Thyroid gland (tissue), 4 donors: ENCODE measurements around the gene CAPG. TPM values are rescaled to one million over a fixed set of nuclear protein-coding genes. Genes with fewer than 3 reads are reported as not detected.

Experiments used
- DNase-seq, 2 donors: peaks; one replicate each; pipeline ENCODE4 v3.0.0-alpha.2; 2019
- H3K27ac ChIP-seq, 3 donors: fragments of 200-600 bp; sonication (generic); 1 replicate in 2 of 3; 2 replicates in 1 of 3; pipeline ENCODE4 v1.5.1; 2016 to 2019; ENCODE audit warnings: mild to moderate bottlenecking in 1 of 3, moderate library complexity in 1 of 3
- H3K27me3 ChIP-seq: fragments of 200-600 bp; sonication (generic); one replicate; pipeline ENCODE4 v1.5.1; 2019
- H3K36me3 ChIP-seq, 2 donors: fragments of 200-600 bp; sonication (generic); one replicate each; pipeline ENCODE4 v1.5.1; 2016 to 2019
- H3K4me1 ChIP-seq, 2 donors: fragments of 200-600 bp; sonication (generic); one replicate each; pipeline ENCODE4 v1.5.1; 2017 to 2019
- H3K4me3 ChIP-seq, 3 donors: fragments of 200-600 bp; sonication (generic); replicated peaks in 1 of 3; 1 replicate in 2 of 3; 2 replicates in 1 of 3; pipeline ENCODE4 v1.5.1; 2016; ENCODE audit warnings: mild to moderate bottlenecking in 1 of 3
- H3K9me3 ChIP-seq: fragments of 200-600 bp; sonication (generic); one replicate; pipeline ENCODE4 v1.5.1; 2017
- POLR2A ChIP-seq, 2 donors: fragments of 450-650 bp; IDR thresholded peaks; one replicate each; pipeline ENCODE4 v1.6.1; 2017; ENCODE audit warnings: antibody characterized with exemption in 2 of 2, mild to moderate bottlenecking in 2 of 2, moderate library complexity in 1 of 2
- WGBS, 2 donors: methylation state at CpG; one replicate each; pipeline ENCODE4 v1.1.5; 2017; 5-methylcytosine and 5-hydroxymethylcytosine counted together
- intact Hi-C: fragments of 100-400 bp; cut with DNase I; formaldehyde crosslinking; loops from one replicate; pipeline ENCODE4 v1.15.1; 2023
- total RNA-seq, 4 donors: library from RNA; depleted of rRNA; stranded (reverse); fragments of >200 nt; gene quantifications; one replicate each; pipeline ENCODE4 v1.2.3, GENCODE V29; 2016
- TF ChIP-seq, protein P1 (sequence below), 6 experiments: fragments of 200-600 bp in 3 of 6; fragments of 450-650 bp in 3 of 6; sonication (generic) in 3 of 6; IDR thresholded peaks; one replicate each; pipeline ENCODE4 v1.5.1; 2016 to 2019; ENCODE audit warnings: antibody characterized with exemption in 6 of 6, mild to moderate bottlenecking in 2 of 6, inconsistent platforms in 1 of 6, moderate library complexity in 1 of 6

The CAPG gene
- total RNA-seq, 4 donors from 2014 or later: 155 to 257 (median 225) TPM

DNA sequence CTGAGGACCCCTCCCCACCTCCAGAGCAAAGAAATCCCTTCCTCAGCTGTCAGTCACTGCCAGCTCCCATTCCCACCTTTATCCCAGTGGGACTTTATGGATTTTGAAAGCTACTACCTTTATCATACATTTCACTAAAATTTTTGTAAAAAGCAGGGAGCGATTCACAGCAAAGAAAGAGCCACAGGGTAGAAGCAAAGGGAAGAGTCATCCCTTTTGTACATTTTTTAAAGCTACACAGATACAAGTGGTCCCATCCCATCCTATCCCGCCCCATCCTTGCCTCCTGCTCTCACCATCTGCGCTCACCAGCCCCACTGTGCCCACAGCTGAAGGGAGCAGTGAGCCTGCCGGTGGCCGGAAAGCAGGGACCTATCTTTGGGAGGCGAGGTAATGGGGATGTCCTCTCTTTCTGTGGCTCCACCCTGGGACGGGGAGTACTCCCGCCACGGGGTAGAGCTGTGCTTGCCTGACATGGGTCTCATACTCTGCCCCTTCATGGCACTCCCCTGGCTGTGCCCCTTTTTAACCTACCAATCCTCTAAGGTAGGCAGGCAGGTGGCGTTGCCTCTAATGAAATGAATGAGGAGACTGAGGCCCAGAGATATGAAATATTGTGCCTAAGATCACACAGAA, 21.5 kb upstream of the CAPG start:
- TF ChIP-seq, protein P1, sequence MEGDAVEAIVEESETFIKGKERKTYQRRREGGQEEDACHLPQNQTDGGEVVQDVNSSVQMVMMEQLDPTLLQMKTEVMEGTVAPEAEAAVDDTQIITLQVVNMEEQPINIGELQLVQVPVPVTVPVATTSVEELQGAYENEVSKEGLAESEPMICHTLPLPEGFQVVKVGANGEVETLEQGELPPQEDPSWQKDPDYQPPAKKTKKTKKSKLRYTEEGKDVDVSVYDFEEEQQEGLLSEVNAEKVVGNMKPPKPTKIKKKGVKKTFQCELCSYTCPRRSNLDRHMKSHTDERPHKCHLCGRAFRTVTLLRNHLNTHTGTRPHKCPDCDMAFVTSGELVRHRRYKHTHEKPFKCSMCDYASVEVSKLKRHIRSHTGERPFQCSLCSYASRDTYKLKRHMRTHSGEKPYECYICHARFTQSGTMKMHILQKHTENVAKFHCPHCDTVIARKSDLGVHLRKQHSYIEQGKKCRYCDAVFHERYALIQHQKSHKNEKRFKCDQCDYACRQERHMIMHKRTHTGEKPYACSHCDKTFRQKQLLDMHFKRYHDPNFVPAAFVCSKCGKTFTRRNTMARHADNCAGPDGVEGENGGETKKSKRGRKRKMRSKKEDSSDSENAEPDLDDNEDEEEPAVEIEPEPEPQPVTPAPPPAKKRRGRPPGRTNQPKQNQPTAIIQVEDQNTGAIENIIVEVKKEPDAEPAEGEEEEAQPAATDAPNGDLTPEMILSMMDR (IDR thresholded peaks at IDR 0.05): no peak
- TF ChIP-seq POLR2A (IDR thresholded peaks at IDR 0.05): no peak
- Histone ChIP-seq H3K4me3 (no peak overlapping the region), H3K27me3 (no peaks in the 10 kb centered on the region), H3K27ac (peak overlapping the region; percentile 50 to 77 (median 73)), H3K36me3 (no peaks in the 10 kb centered on the region), H3K9me3 (no peaks in the 10 kb centered on the region), H3K4me1 (peaks cover 56 to 63% of the 10 kb centered on the region in 2 donors)
- peak; percentile 48 to 66 for DNase-seq
- intact Hi-C loops: loop anchor here (5.0 kb wide), 1 partner anchor 116 kb away; no protein-coding TSS in a partner anchor
- WGBS, 2 donors: 71 to 82% methylated on average over 10 of the region's 10 CpGs

DNA sequence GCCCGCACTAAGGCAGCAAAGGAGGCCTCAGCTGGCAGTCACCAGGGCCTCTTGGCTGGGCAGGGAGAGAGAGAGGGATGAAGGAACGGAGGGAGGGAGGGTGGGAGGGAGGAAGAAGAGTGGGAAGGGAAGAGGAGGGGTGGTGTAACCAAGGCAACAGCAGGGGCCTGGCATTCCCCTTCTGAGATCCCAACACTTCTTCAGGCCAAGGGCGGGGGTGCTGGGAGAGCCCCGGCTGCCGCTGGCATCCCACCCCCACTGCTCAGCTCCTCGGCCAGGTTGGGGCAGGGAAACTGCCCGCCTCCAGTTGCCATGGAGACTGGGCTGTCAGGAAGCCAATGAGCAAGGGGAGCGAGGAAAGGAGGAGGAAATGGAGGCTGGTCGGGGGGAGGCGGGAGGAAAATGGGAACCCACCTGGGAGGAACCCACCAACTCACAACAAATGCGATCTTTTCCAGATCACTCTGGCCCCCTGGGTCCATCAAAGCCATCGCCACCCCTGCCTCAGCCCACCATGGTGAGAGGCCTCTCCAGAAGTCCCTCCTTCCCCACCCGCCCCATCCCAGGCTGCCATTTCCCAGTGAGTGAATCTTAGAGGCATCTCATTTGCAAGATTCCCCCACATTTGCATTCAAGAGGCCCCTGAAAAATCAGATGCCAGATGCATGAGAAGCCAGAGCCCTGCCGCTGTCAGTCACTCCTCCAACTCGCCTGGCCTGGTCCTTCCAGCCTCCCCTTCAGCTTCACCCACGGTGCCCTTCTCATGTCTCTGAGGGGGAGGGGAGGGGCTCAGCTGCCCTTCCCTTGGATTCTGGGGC, 20.8 kb upstream of the CAPG start:
- H3K27me3 ChIP-seq: no peaks in the 10 kb centered on the region

DNA sequence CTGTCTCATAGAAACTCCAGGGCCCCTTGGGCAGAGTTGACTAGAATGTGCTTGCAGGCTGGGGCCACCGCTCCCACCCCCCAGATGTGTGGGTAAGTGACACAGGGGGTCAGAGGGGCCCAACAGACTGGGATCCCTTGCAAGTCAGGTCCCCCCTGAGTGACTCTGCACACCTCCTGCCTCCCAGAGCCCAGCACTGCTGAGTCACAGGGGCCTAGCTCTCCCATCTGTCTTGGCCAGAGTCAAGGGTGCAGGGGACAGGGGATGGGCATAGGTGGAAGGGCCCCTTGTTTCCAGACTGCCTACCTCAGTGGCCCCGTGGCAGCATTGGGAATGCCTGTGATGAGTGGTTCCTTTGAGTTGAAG, 19.7 kb upstream of the CAPG start:
- Histone ChIP-seq H3K27me3 (no peaks in the 10 kb centered on the region), H3K4me3 (no peak overlapping the region), H3K9me3 (no peaks in the 10 kb centered on the region), H3K4me1 (peaks cover 42 to 47% of the 10 kb centered on the region in 2 donors), H3K27ac (peak overlapping the region; percentile 50 to 81 (median 73)), H3K36me3 (no peaks in the 10 kb centered on the region)
- TF ChIP-seq, protein P1 (IDR thresholded peaks at IDR 0.05): no peak
- no peak for TF ChIP-seq POLR2A (IDR thresholded peaks at IDR 0.05)
- DNase-seq: no peak
- intact Hi-C loops: loop anchor here (5.0 kb wide), 1 partner anchor 117 kb away; no protein-coding TSS in a partner anchor
- WGBS, 2 donors: 88 to 100% methylated on average over 1 to 2 of the region's 2 CpGs

More for the DNA sequence above, 20.8 kb upstream of the CAPG start:
- intact Hi-C loops: loop anchor here (5.0 kb wide), 1 partner anchor 116 kb away; no protein-coding TSS in a partner anchor
- peak overlapping the region; percentile 50 to 81 (median 73) for H3K27ac ChIP-seq
- no peak for TF ChIP-seq POLR2A (IDR thresholded peaks at IDR 0.05)
- TF ChIP-seq, protein P1 (IDR thresholded peaks at IDR 0.05): no peak
- H3K36me3 ChIP-seq: no peaks in the 10 kb centered on the region
- H3K9me3 ChIP-seq: no peaks in the 10 kb centered on the region
- H3K4me1 ChIP-seq: peaks cover 48 to 55% of the 10 kb centered on the region in 2 donors
- DNase-seq: peak; percentile 84 to 87
- H3K4me3 ChIP-seq: no peak overlapping the region
- WGBS, 2 donors: 45 to 50% methylated on average over 16 of the region's 16 CpGs

DNA sequence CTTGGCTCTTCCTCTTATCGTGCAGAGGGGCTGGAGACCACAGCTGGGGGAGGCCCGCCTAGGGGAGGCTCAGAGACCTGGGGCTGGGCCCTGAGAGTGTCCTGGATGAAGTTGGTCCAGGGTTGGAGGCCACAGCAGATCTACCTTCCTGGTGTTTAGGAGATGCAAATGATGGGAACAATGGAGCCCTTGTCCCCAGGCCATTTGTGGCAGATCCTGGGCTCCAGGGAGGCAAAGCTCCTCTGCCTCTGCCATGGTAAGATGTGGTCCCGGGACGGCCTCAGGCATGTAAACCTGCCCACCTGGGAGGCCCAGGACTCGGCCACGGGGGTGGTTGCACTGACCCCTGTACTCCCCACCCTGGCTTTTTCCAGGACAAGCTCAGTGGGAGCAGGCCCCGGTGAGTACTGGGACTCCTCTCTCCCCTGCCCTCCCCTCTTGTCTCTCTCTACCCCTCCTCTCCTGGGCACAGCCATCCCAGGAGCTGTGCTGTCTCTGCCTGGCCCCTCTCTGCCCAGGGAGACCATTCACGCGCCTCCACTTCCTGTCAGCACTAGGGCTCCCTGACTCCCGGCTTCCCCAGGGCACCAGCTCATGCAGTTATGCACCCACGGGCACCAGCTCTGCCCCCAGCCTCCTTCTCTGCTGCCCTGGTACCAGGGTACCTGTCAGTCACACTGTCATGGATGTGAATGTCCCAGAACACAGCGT, 19.2 kb upstream of the CAPG start:
- no peak for DNase-seq
- no peaks in the 10 kb centered on the region for H3K9me3 ChIP-seq
- no peak overlapping the region for H3K4me3 ChIP-seq
- no peaks in the 10 kb centered on the region for H3K27me3 ChIP-seq
- H3K4me1 ChIP-seq: peaks cover 37 to 42% of the 10 kb centered on the region in 2 donors
- H3K36me3 ChIP-seq: no peaks in the 10 kb centered on the region
- TF ChIP-seq, protein P1 (IDR thresholded peaks at IDR 0.05): no peak
- TF ChIP-seq POLR2A (IDR thresholded peaks at IDR 0.05): no peak
- intact Hi-C loops: no loop called here
- 81 to 83% methylated on average over 8 to 12 of the region's 12 CpGs for WGBS, 2 donors
- no peak overlapping the region for H3K27ac ChIP-seq
